HG02870 (cell line): ENCODE results near the gene IGF1.
"Not testable (repeated sequence)": the region's sequence is repeated elsewhere in the genome, so short reads cannot be mapped to it uniquely, and the experiment has no call there.

Source experiments
- ATAC-seq: cut with Tn5 transposase; IDR thresholded peaks from one replicate; pipeline ENCODE4 v1.9.1; 2021; ENCODE audit warnings: mild to moderate bottlenecking, moderate library complexity; ENCODE audit not compliant: unreplicated experiment

The IGF1 gene

GRCh38 chr12:102390068-102390467 is 90.3 kb downstream of the IGF1 start:
- ATAC-seq, result peak; percentile 57

GRCh38 chr12:102388469-102388868 is 91.9 kb downstream of the IGF1 start:
- ATAC-seq, result no peak

- ATAC-seq, result no peak
Measured at GRCh38 chr12:102385343-102385742, 95.0 kb downstream of the IGF1 start.

- ATAC-seq, result no peak
Measured at GRCh38 chr12:102379346-102380162, 100.8 kb downstream of the IGF1 start.

- no peak for ATAC-seq
Measured at GRCh38 chr12:102376781-102377180, 103.6 kb downstream of the IGF1 start.

- ATAC-seq, result no peak
Measured at GRCh38 chr12:102376181-102376747, 104.1 kb downstream of the IGF1 start.

GRCh38 chr12:102374190-102374589 is 106.2 kb downstream of the IGF1 start:
- ATAC-seq, result no peak

GRCh38 chr12:102372087-102372486 is 108.3 kb downstream of the IGF1 start:
- ATAC-seq, result no peak

- ATAC-seq, result no peak
Measured at GRCh38 chr12:102371165-102371564, 109.2 kb downstream of the IGF1 start.

GRCh38 chr12:102369876-102370275 is 110.5 kb downstream of the IGF1 start:
- no peak for ATAC-seq

GRCh38 chr12:102365365-102365764 is 115.0 kb downstream of the IGF1 start:
- no peak for ATAC-seq

- ATAC-seq, result no peak
Measured at GRCh38 chr12:102364709-102365108, 115.7 kb downstream of the IGF1 start.

- no peak for ATAC-seq
Measured at GRCh38 chr12:102356690-102357089, 123.7 kb downstream of the IGF1 start.

GRCh38 chr12:102354281-102354680 is 126.1 kb downstream of the IGF1 start:
- not testable (repeated sequence) for ATAC-seq

- no peak for ATAC-seq
Measured at GRCh38 chr12:102351322-102351721, 129.0 kb downstream of the IGF1 start.

GRCh38 chr12:102350070-102350469 is 130.3 kb downstream of the IGF1 start:
- no peak for ATAC-seq

- ATAC-seq, result no peak
Measured at GRCh38 chr12:102349079-102349478, 131.3 kb downstream of the IGF1 start.

GRCh38 chr12:102347811-102348210 is 132.6 kb downstream of the IGF1 start:
- no peak for ATAC-seq
